GM18526 (cell line): ENCODE results near the gene LAPTM5.

Experiments used
- POLR2A ChIP-seq: IDR thresholded peaks from 3 replicates; pipeline ENCODE4 v1.6.1; 2011; ENCODE audit not compliant: insufficient read length; ENCODE audit errors: extremely low read depth

Gene LAPTM5, protein sequence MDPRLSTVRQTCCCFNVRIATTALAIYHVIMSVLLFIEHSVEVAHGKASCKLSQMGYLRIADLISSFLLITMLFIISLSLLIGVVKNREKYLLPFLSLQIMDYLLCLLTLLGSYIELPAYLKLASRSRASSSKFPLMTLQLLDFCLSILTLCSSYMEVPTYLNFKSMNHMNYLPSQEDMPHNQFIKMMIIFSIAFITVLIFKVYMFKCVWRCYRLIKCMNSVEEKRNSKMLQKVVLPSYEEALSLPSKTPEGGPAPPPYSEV

DNA sequence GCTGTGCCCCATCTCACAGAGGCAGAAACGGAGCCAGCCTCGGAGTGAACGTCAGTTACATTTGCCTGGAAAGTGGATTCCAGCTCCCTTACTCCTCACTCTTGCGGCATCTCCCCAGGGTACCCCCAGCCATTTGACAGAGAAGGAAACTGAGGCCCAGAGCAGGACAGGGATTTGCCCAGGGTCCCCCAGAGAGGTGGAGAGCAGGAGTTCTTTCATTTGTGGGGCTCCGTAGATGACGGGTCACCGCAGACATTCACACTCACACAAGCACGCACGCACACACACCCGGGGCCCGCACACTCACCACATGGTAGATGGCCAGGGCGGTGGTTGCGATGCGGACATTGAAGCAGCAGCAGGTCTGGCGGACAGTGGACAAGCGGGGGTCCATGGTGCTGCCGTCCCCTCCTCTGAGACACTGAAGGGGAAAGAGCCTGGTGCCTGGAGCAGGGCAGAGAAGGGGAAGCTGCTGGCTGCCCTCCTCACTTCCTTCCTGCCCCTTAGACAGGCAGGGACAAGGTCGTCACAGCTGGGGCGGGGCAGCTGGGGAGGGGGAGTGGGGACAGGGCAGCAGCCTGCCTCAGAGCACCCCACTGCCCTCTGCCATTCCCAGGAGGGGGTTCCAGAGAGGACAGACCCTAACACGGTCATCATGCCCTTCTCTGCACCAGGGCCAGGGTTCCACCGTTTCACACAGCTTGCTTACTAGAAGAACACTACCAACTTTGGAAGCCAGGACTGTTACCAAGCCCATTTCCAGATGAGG is at the start of gene LAPTM5:
Gene LAPTM5, minus strand, starts transcription at position 423 of the 769 bp plus-strand sequence. Its CDS starts 29 bp downstream, at position 394.
- peak; percentile 95 for TF ChIP-seq POLR2A

DNA sequence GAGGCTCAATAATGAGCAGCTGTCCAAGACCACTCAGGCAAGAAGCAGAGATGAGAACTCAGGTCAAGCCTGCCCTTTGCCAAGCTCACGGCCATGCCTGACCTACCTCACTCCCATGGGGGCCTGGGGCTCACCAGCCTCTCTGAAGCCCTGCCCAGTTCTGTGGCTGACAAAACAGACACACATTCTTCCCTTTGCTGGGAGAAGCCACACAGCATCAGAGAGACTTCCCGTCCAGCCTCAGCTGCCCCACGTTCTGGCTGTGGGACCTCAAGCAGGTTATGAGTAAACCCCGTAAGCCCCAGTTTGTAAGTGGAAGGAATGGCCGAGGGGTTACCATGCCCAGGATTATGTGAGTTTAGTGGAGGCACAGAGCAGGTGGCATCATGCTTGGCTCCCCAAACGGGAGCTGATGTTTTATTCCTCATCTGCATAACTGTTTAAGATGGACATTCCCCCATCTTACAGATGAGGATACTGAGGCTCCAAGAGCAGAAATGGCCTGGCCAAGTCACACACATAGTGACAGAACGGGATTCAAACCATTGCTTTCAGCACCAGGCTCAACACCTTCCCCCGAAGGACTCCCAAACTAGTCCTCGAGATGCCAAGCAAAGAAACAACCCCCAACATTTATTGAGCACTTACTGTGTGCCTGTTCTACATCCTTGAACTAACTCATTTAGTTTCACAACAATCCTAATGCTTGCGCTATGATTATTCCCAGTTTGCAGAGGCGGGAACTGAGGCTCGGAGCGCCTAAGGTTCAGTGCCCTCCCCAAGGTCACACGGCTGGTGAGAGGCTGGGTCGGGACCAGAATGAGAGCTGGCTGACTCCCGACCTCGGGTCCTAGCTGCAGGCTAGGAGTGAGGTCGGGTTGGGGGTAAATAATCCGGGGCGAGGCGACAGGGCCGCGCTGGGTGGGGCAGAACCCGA is 49.1 kb upstream of the LAPTM5 start:
- TF ChIP-seq POLR2A, result no peak

DNA sequence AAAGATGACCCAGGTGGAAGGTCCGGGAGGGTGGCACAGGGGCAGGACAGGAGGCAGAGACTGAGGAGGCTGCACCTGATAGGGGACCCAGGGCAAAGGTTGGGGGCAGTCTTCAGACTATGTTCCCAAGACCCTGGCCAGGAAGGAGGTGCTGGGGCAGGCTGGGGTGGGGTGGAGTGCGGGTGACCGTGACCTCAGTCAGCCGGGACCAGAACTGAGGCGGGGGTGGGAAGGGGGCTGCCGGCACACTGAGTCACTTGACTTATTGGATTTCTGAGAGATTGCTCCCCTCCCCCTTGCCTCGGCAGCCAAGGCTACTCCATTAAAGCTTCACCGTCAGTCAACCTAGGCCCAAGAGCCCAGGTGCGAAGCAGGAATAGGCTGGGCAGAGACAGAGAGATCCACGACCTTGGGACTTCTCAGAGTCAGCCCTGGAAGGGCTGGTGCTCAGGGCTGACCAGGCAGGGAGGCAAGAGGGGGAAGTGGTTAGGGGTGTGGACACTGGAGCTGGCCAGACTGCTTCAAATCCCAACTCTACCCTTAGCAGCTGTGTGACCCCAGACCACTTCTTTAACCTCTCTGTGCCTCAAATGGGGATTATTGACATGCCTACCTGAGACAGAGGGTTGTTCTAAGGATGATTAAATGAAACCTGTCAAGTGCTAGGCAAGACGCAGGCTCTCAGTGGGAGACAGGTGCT is 47.9 kb upstream of the LAPTM5 start:
- no peak for TF ChIP-seq POLR2A

GRCh38 chr1:30804822-30805221 is 47.2 kb upstream of the LAPTM5 start:
- TF ChIP-seq POLR2A, result no peak

DNA sequence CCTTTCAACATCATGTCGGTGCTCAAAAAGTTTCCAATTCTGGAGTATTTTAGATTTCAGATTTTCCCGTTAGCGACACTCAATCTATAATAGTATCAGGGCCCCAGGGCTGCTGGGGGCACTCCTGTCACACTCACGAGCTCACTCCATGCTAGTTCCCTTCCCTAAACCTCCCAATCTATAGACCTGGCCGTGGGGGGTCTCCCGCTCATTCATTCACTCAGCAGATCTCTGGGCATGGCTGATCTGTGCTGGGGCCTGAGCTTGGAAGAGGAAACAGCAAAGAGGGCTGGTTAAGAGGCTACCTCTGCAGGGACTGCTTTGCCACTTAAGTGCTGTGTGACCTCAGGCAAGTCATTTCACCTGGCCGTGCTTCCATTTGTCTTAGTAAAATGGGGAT is 46.8 kb upstream of the LAPTM5 start:
- TF ChIP-seq POLR2A, result no peak

DNA sequence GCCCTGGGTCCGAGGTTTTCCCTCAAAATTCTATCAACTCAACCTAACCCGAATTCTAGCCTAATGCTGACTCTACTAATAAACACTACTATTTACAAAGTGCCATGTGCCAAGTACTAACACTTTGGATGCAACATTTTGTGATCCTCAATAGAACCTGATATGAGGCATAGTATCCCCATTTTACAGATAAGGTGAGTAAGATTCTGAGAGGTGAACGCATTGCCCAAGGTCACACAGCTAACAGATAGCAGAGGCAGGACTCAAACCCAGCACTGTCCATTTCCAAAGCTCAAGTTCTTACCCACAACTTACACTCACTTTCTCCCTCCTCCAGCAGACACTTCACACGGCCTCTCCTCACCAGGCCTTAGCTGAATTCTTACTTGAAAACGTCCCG is 46.0 kb upstream of the LAPTM5 start:
- no peak for TF ChIP-seq POLR2A

DNA sequence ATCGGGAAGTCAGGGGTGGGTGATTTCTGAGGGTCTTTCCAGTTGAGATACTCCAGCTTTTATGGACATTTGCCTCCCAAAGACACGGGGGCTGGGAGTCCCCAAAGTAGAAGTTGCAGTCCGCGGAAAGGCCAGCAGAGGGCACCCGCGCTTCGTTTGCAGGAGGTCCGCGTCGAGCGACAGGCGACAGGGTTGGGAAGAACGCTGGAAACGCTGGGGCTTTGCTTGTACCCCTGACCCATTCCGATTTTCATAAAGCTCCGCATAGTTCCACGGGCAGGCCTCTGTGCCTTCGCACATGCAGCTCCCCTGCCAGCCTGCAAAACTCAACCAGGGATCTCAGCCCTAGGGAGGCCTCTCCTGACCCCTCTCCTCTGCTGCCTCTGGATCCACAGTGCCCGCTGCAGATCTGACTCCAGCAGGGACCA is 44.2 kb upstream of the LAPTM5 start:
- TF ChIP-seq POLR2A, result no peak

- TF ChIP-seq POLR2A, result no peak
Observed at GRCh38 chr1:30799233-30799511, 41.6 kb upstream of the LAPTM5 start.

GRCh38 chr1:30798389-30799232 is 41.0 kb upstream of the LAPTM5 start:
- no peak for TF ChIP-seq POLR2A

- TF ChIP-seq POLR2A, result no peak
Observed at GRCh38 chr1:30795026-30795425, 37.5 kb upstream of the LAPTM5 start.

GRCh38 chr1:30794260-30794659 is 36.7 kb upstream of the LAPTM5 start:
- TF ChIP-seq POLR2A, result no peak

DNA sequence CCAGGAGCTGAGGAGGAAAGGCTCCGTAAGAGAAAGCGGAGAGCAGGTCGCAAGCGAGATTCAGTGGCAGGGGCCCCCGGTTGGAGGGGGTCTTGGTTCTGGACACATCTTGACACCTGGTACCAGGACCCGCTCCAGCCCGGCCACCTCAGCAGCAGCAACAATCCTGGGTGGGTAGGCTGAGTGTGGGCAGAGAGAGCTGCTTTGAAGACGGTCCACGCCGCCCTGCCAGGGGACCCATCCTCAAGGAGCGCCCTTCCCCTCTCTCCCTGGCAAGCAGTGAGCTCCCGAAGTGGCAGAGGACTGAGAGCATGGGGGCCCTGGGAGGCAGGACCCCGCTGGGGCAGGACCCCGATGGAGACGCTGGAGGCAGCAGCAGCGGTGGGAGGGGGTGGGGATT is 35.6 kb upstream of the LAPTM5 start:
- no peak for TF ChIP-seq POLR2A

- no peak for TF ChIP-seq POLR2A
Observed at GRCh38 chr1:30791868-30792267, 34.3 kb upstream of the LAPTM5 start.
